Measurements from ENCODE around the gene SMAD3.

SMAD3 gene

DNA sequence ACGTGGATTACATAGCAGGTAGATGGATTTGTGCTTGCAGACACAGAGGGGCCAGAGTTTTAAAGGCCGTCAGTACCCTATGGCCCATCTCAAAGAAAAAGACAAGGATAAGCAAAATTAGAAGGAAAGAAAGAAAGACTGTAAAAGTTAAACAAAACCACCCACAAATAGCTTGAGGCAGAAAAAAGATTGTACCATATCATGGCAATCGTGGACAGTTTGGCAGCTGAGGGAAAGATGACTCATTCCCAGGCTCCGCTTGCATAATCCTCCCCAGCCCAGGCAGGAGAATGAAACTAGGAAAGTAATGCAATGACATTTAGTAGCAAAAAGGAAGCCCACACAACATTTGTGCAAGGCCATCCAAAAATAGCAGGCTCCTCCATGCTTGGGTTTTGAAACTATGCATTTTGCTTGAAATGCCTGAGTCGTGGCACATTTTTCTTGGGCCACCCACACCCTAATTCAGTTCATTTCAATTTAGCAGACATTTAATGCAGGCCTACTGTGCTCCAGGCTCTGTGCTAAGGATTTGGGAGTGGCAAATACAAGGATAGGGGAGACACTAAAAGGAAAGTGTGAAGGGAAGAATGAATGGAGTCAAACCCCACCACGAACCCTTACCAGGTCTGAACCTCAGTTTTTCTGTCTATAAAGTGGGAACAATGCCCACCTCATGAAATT lies 40.9 kb upstream of the SMAD3 start:
- DNase-seq (no peak), ATAC-seq (ENCODE audit: insufficient read depth, low read depth) (no peak)
- H3K4me2 ChIP-seq (ENCODE audit: insufficient read depth, low read length) = no peak overlapping the region
- TF ChIP-seq, protein P1, sequence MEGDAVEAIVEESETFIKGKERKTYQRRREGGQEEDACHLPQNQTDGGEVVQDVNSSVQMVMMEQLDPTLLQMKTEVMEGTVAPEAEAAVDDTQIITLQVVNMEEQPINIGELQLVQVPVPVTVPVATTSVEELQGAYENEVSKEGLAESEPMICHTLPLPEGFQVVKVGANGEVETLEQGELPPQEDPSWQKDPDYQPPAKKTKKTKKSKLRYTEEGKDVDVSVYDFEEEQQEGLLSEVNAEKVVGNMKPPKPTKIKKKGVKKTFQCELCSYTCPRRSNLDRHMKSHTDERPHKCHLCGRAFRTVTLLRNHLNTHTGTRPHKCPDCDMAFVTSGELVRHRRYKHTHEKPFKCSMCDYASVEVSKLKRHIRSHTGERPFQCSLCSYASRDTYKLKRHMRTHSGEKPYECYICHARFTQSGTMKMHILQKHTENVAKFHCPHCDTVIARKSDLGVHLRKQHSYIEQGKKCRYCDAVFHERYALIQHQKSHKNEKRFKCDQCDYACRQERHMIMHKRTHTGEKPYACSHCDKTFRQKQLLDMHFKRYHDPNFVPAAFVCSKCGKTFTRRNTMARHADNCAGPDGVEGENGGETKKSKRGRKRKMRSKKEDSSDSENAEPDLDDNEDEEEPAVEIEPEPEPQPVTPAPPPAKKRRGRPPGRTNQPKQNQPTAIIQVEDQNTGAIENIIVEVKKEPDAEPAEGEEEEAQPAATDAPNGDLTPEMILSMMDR (IDR thresholded peaks at IDR 0.05; ENCODE audit: borderline replicate concordance, extremely low read depth, low read length, poor library complexity, severe bottlenecking) = no peak
- H3K4me3 ChIP-seq (ENCODE audit: low read depth in 1 of 2, low read length in 2 of 2) = no peak overlapping the region
- no peaks in the 10 kb centered on the region for H4K20me1 ChIP-seq (ENCODE audit: insufficient read depth, low read length)
- no peaks in the 10 kb centered on the region for H3K9me3 ChIP-seq (ENCODE audit: insufficient read depth, low read length, severe bottlenecking)
- H3K9ac ChIP-seq (ENCODE audit: low read depth, low read length) = no peak overlapping the region
- no peaks in the 10 kb centered on the region for H3K79me2 ChIP-seq (ENCODE audit: insufficient read depth, low read length)
- H2AFZ ChIP-seq (ENCODE audit: low read depth, low read length) = no peak overlapping the region
- no peaks in the 10 kb centered on the region for H3K27me3 ChIP-seq (ENCODE audit: insufficient read depth, low read length, poor library complexity)
- H3K27ac ChIP-seq (ENCODE audit: low read length) = no peak overlapping the region
- no peaks in the 10 kb centered on the region for H3K36me3 ChIP-seq (ENCODE audit: insufficient read depth, low read length)
- H3K4me1 ChIP-seq (ENCODE audit: insufficient read depth, low read length) = no peaks in the 10 kb centered on the region

- DNase-seq = no peak
Measured at GRCh38 chr15:67024998-67025368, 40.4 kb upstream of the SMAD3 start.

GRCh38 chr15:67025719-67026609 lies 39.4 kb upstream of the SMAD3 start:
- Histone ChIP-seq H3K36me3 (ENCODE audit: insufficient read depth, low read length) (no peaks in the 10 kb centered on the region), H3K27me3 (ENCODE audit: insufficient read depth, low read length, poor library complexity) (no peaks in the 10 kb centered on the region), H2AFZ (ENCODE audit: low read depth, low read length) (no peak overlapping the region), H3K4me1 (ENCODE audit: insufficient read depth, low read length) (no peaks in the 10 kb centered on the region), H3K4me3 (ENCODE audit: low read depth in 1 of 2, low read length in 2 of 2) (no peak overlapping the region), H3K9ac (ENCODE audit: low read depth, low read length) (no peak overlapping the region), H3K27ac (ENCODE audit: low read length) (no peak overlapping the region), H4K20me1 (ENCODE audit: insufficient read depth, low read length) (no peaks in the 10 kb centered on the region), H3K9me3 (ENCODE audit: insufficient read depth, low read length, severe bottlenecking) (no peaks in the 10 kb centered on the region), H3K79me2 (ENCODE audit: insufficient read depth, low read length) (no peaks in the 10 kb centered on the region), H3K4me2 (ENCODE audit: insufficient read depth, low read length) (no peak overlapping the region)
- DNase-seq (no peak), ATAC-seq (ENCODE audit: insufficient read depth, low read depth) (no peak)
- TF ChIP-seq, protein P1 (IDR thresholded peaks at IDR 0.05; ENCODE audit: borderline replicate concordance, extremely low read depth, low read length, poor library complexity, severe bottlenecking) = no peak
- TF ChIP-seq EZH2 (IDR thresholded peaks at IDR 0.05; ENCODE audit: borderline replicate concordance, low read depth, low read length, severe bottlenecking) = no peak

More at GRCh38 chr15:67024998-67025368, 40.4 kb upstream of the SMAD3 start:
- Histone ChIP-seq H2AFZ (ENCODE audit: low read depth, low read length) (no peak overlapping the region), H3K9me3 (ENCODE audit: insufficient read depth, low read length, severe bottlenecking) (no peaks in the 10 kb centered on the region), H3K36me3 (ENCODE audit: insufficient read depth, low read length) (no peaks in the 10 kb centered on the region), H3K79me2 (ENCODE audit: insufficient read depth, low read length) (no peaks in the 10 kb centered on the region), H3K4me1 (ENCODE audit: insufficient read depth, low read length) (no peaks in the 10 kb centered on the region), H4K20me1 (ENCODE audit: insufficient read depth, low read length) (no peaks in the 10 kb centered on the region), H3K4me2 (ENCODE audit: insufficient read depth, low read length) (no peak overlapping the region), H3K27ac (ENCODE audit: low read length) (no peak overlapping the region), H3K27me3 (ENCODE audit: insufficient read depth, low read length, poor library complexity) (no peaks in the 10 kb centered on the region), H3K9ac (ENCODE audit: low read depth, low read length) (no peak overlapping the region), H3K4me3 (ENCODE audit: low read depth in 1 of 2, low read length in 2 of 2) (no peak overlapping the region)
- TF ChIP-seq, protein P1 (IDR thresholded peaks at IDR 0.05; ENCODE audit: borderline replicate concordance, extremely low read depth, low read length, poor library complexity, severe bottlenecking) = no peak
- no peak for TF ChIP-seq EZH2 (IDR thresholded peaks at IDR 0.05; ENCODE audit: borderline replicate concordance, low read depth, low read length, severe bottlenecking)
- ATAC-seq (ENCODE audit: insufficient read depth, low read depth) = no peak
